SK-N-MC (cell line): ENCODE measurements around the gene PLEKHB1.

ENCODE experiments used
- EZH2 ChIP-seq: fragments of 200-600 bp; sonication (generic); IDR thresholded peaks from one replicate; pipeline ENCODE4 v1.6.1; 2017; ENCODE audit warnings: antibody characterized with exemption
- FOXP2 ChIP-seq: optimal IDR thresholded peaks from 2 replicates; pipeline ENCODE3; 2011; ENCODE audit warnings: mild to moderate bottlenecking, moderate library complexity; ENCODE audit not compliant: insufficient read depth; ENCODE audit errors: extremely low read length, control extremely low read depth
- POLR2AphosphoS5 ChIP-seq: IDR thresholded peaks from 2 replicates; pipeline ENCODE4 v1.6.1; 2012; ENCODE audit warnings: mild to moderate bottlenecking, low read depth, low read length, borderline replicate concordance

DNA sequence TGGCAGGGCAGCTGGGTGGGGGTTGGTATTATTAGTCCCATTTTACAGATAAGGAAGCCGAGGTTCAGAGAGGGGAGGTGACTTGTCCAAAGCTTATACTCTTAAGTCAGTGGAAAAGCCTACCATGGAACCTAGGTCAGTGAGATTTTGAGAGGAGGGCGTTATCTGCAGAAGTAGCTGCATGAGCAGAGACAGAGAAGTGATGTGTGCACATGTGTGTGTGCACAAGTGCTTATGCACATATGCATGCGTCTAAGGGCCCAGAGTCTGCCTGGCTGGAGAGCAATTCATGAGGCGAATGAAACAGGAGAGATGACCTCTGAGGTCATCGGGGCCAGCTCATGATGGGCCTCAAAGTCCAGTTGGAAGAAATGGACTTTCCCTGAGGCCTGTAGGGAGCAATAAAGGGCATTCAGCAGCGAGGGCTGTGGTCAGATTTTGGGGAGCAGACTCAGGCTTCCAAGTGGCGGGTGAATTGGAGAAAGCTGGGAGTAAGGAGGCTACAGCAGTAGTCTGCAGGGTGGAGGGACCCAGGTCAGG, 8.2 kb downstream of the PLEKHB1 start:
- TF ChIP-seq POLR2AphosphoS5 = no peak
- TF ChIP-seq EZH2 = no peak
- no peak for TF ChIP-seq FOXP2
